Measurements from ENCODE around the gene RCSD1. TPM values are rescaled to one million over a fixed set of nuclear protein-coding genes. Genes with fewer than 3 reads are reported as not detected.
A peak's percentile ranks its signal among the peaks of the same experiment; 100 is the strongest.

The RCSD1 gene
- total RNA-seq, 4 donors from 2014 or later = 2.4 to 8.7 (median 4.4) TPM

DNA sequence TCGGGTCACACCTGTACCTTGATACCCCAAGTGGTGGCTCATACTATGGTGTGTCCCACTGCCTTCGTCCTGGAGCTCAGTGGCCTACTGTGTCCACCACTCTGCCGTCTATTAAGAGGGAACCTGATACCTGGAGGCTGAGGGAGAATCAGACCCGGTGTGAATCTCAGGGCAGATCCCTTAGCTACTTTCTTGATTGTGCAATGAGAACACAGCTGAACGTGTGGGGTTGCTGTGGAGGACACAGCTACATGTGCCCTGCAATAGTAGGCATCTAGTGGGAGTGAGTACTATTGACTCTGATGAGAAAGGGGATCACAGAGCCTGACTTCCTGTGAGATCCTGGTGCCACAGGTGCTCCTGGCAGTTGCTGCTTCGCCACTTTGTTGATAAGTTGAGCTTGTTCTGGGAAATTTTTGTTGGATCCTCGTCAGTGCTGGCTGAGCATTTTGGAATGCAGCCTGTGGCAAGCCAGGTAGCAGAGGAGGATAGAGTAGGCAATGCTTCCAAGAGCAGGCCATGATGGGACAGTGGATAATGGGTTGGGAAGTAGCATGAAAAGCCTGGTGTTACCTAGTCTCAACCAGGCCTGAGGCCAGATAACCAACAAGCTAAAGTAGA, 63.5 kb downstream of the RCSD1 start:
- DNase-seq (ENCODE audit: low spot score in 2 of 2) = no peak
- intact Hi-C loops (cut with DNase I; ENCODE audit: low total_unique reads) = no loop called here
- H3K4me3 ChIP-seq (ENCODE audit: low read depth, poor library complexity, severe bottlenecking) = no peak overlapping the region
- 88 to 93% methylated on average over 7 of the region's 7 CpGs for WGBS, 2 donors
- TF ChIP-seq, protein P1, sequence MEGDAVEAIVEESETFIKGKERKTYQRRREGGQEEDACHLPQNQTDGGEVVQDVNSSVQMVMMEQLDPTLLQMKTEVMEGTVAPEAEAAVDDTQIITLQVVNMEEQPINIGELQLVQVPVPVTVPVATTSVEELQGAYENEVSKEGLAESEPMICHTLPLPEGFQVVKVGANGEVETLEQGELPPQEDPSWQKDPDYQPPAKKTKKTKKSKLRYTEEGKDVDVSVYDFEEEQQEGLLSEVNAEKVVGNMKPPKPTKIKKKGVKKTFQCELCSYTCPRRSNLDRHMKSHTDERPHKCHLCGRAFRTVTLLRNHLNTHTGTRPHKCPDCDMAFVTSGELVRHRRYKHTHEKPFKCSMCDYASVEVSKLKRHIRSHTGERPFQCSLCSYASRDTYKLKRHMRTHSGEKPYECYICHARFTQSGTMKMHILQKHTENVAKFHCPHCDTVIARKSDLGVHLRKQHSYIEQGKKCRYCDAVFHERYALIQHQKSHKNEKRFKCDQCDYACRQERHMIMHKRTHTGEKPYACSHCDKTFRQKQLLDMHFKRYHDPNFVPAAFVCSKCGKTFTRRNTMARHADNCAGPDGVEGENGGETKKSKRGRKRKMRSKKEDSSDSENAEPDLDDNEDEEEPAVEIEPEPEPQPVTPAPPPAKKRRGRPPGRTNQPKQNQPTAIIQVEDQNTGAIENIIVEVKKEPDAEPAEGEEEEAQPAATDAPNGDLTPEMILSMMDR (IDR thresholded peaks at IDR 0.05) = no peak
- no peak for TF ChIP-seq POLR2A (IDR thresholded peaks at IDR 0.05)

DNA sequence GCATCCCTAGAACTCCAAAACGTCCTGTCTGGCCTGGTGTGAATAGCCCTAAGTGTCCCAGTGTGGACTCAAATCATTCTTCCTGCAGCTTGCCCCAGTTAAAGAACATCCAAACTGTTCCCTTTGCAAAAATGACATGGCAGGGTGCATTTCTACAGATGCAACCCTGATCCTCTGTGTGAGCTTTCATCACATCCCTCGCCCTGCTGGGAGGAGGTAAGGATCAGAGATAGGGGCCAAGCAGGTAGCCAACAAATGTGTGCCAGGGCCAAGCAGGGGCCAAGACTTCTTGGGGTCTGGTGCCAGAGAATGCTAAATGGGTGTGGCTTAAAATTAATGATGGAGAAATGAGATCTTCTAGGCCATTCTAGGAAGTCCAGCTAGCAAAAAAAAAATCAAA, 64.7 kb downstream of the RCSD1 start:
- no peak for TF ChIP-seq POLR2A (IDR thresholded peaks at IDR 0.05)
- TF ChIP-seq, protein P1 (IDR thresholded peaks at IDR 0.05) = no peak
- 65 to 71% methylated on average over 2 of the region's 2 CpGs for WGBS, 2 donors
- intact Hi-C loops (cut with DNase I; ENCODE audit: low total_unique reads) = no loop called here
- DNase-seq (ENCODE audit: low spot score in 2 of 2) = no peak
- H3K4me3 ChIP-seq (ENCODE audit: low read depth, poor library complexity, severe bottlenecking) = no peak overlapping the region

DNA sequence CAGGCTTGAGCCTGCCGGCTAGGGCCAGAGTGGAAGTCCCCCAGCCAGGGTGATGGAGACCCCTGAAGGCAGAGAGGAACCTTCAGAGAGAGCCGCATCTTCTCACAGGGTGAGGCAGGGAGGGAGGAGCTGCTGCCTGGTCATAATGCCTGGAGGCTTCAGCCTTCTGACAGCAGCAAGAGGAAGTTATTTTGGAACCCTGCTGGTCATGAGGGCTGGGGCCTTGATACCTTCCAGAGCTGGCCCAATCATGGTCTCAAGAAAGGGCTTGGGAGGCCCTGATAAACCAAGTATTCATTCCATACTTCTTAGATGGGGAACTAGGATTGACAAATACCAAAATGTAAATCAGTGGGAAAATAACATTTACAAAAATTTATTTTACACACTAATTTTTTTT, 65.1 kb downstream of the RCSD1 start:
- no peak overlapping the region for H3K4me3 ChIP-seq (ENCODE audit: low read depth, poor library complexity, severe bottlenecking)
- TF ChIP-seq, protein P1 (IDR thresholded peaks at IDR 0.05) = no peak
- TF ChIP-seq POLR2A (IDR thresholded peaks at IDR 0.05) = no peak
- 72 to 75% methylated on average over 2 of the region's 2 CpGs for WGBS, 2 donors
- intact Hi-C loops (cut with DNase I; ENCODE audit: low total_unique reads) = no loop called here
- DNase-seq (ENCODE audit: low spot score in 2 of 2) = no peak

DNA sequence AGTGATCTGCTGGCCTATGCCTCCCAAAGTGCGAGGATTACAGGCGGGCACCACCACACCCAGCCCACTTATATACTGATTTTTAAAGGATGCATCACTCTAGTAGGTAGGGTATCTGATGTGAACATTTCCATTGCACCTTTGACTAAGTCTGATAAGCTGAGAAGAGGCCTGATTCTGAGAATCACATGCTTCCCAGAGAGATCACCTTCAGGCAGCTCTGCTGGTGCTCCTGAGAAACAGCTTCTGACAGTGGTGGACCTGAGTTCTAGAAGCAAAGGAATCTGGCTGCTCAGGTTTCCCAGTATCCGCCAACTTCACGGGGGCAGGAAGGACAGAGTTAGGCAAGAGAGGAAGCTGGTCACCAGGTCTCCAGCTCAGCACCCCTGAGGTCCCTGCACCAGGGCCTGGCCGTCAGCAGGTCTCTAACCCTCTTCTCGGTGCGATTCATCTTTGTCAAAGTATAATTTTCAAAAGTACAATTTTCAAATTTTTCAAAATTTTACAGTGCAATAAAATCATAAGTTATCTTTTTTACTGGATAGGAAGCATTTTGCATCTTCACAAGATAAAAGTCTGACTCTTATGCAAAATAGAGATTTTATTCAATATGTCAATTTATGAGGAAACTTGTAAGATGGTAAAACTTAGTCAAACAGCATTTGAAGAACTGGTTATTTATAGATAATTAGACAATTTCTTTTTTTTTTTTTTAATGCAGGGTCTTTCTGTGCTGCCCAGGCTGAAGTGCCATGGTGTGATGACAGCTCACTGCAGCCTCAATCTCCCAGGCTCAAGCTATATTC, 65.9 kb downstream of the RCSD1 start:
- no peak for DNase-seq (ENCODE audit: low spot score in 2 of 2)
- 93 to 94% methylated on average over 7 of the region's 7 CpGs for WGBS, 2 donors
- H3K4me3 ChIP-seq (ENCODE audit: low read depth, poor library complexity, severe bottlenecking) = no peak overlapping the region
- intact Hi-C loops (cut with DNase I; ENCODE audit: low total_unique reads) = no loop called here
- TF ChIP-seq POLR2A (IDR thresholded peaks at IDR 0.05) = no peak
- TF ChIP-seq, protein P1 (IDR thresholded peaks at IDR 0.05) = no peak

DNA sequence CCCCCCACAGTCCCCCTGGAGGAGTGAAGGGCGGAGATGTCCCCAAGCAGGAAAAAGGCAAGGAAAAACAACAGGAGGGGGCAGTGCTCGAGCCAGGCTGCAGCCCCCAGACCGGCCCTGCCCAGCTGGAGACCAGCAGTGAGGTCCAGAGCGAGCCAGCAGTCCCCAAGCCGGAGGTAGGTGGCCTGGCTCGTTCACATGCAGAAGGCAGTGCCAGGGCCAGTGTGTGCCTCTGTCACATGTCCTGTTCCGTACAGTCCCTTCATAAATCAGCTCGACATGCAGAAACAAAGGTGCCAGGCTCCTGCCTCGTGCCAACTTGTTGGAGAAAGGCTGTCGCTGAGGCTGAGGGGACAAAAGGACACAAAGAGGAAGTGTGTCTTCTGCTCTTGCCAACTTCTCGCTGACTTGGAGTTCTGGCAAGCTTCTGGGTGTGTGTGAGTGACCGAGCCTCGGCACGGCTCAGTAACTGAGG, 67.7 kb downstream of the RCSD1 start:
- WGBS, 2 donors = 40 to 56% methylated on average over 14 of the region's 14 CpGs
- intact Hi-C loops (cut with DNase I; ENCODE audit: low total_unique reads) = no loop called here
- DNase-seq (ENCODE audit: low spot score in 2 of 2) = peak; percentile 67 to 86
- no peak for TF ChIP-seq POLR2A (IDR thresholded peaks at IDR 0.05)
- TF ChIP-seq, protein P1 (IDR thresholded peaks at IDR 0.05) = no peak
- H3K4me3 ChIP-seq (ENCODE audit: low read depth, poor library complexity, severe bottlenecking) = no peak overlapping the region

Measured in lower leg skin (tissue), 4 donors.